NCI-H1417 (cell line): ENCODE measurements around the gene HTRA3.

Experiments used
- DNase-seq, 3 experiments: peaks; one replicate each; lab custom pipeline; 2025; lab: John Stamatoyannopoulos, UW

HTRA3 gene

GRCh38 chr4:8280158-8280875 lies 10.8 kb downstream of the HTRA3 start:
- no peak for DNase-seq

- no peak for DNase-seq
These were observed 11.4 kb downstream of the HTRA3 start for GRCh38 chr4:8280876-8281440.

- DNase-seq: no peak
These were observed 12.1 kb downstream of the HTRA3 start for GRCh38 chr4:8281519-8282133.

GRCh38 chr4:8282134-8282641 lies 12.6 kb downstream of the HTRA3 start:
- no peak for DNase-seq

- no peak for DNase-seq
These were observed 13.2 kb downstream of the HTRA3 start for GRCh38 chr4:8282742-8283141.

- DNase-seq: no peak
These were observed 13.6 kb downstream of the HTRA3 start for GRCh38 chr4:8283161-8283560.

- no peak for DNase-seq
These were observed 14.1 kb downstream of the HTRA3 start for GRCh38 chr4:8283631-8284121.

GRCh38 chr4:8284391-8284790 lies 14.8 kb downstream of the HTRA3 start:
- DNase-seq: no peak

GRCh38 chr4:8285143-8285975 lies 15.8 kb downstream of the HTRA3 start:
- DNase-seq: no peak

- DNase-seq: no peak
These were observed 16.6 kb downstream of the HTRA3 start for GRCh38 chr4:8285976-8286718.

GRCh38 chr4:8286719-8287342 lies 17.3 kb downstream of the HTRA3 start:
- DNase-seq: no peak

- no peak for DNase-seq
These were observed 18.1 kb downstream of the HTRA3 start for GRCh38 chr4:8287343-8288280.

GRCh38 chr4:8289151-8289750 lies 19.7 kb downstream of the HTRA3 start:
- DNase-seq: no peak

- DNase-seq: no peak
These were observed 20.6 kb downstream of the HTRA3 start for GRCh38 chr4:8289956-8290700.

GRCh38 chr4:8290701-8290970 lies 21.1 kb downstream of the HTRA3 start:
- DNase-seq: no peak

- no peak for DNase-seq
These were observed 21.6 kb downstream of the HTRA3 start for GRCh38 chr4:8291036-8291682.

- DNase-seq: no peak
These were observed 22.3 kb downstream of the HTRA3 start for GRCh38 chr4:8291701-8292477.
